Activated CD4-positive, alpha-beta memory T cell treated with anti-CD3 and anti-CD28 coated beads for 36 hours (primary cell): Measurements from ENCODE around the gene ADAMTS8. TPM values are rescaled to one million over a fixed set of nuclear protein-coding genes. Genes with fewer than 3 reads are reported as not detected.

Source experiments
- CTCF ChIA-PET: fragments of 350-600 bp; sonication (Branson Sonifier 250); formaldehyde crosslinking; loops from one replicate; lab custom pipeline; 2021; ENCODE audit warnings: antibody characterized with exemption, inconsistent platforms; lab: Charles Lee
- POLR2A ChIA-PET: fragments of 350-600 bp; sonication (Branson Sonifier 250); formaldehyde crosslinking; loops from one replicate; lab custom pipeline; 2021; ENCODE audit warnings: antibody characterized with exemption; lab: Charles Lee
- DNase-seq: peaks from one replicate; pipeline ENCODE4 v3.0.0-alpha.2; 2020
- H3K27ac Mint-ChIP-seq: one replicate; pipeline ENCODE4 v1.8.0; 2021; ENCODE audit warnings: mixed read lengths
- H3K27me3 Mint-ChIP-seq: one replicate; pipeline ENCODE4 v1.8.0; 2021; ENCODE audit warnings: mixed read lengths
- H3K36me3 Mint-ChIP-seq: one replicate; pipeline ENCODE4 v1.8.0; 2021; ENCODE audit warnings: mixed read lengths
- H3K4me1 Mint-ChIP-seq: one replicate; pipeline ENCODE4 v1.8.0; 2021; ENCODE audit warnings: low read depth, mixed read lengths
- H3K4me3 Mint-ChIP-seq: one replicate; pipeline ENCODE4 v1.8.0; 2021; ENCODE audit warnings: mild to moderate bottlenecking, mixed read lengths
- H3K9me3 Mint-ChIP-seq: one replicate; pipeline ENCODE4 v1.8.0; 2021; ENCODE audit warnings: mixed read lengths
- intact Hi-C: fragments of 100-400 bp; cut with micrococcal nuclease; formaldehyde crosslinking; loops from one replicate; pipeline ENCODE4 v1.15.1; 2023
- total RNA-seq, 2 experiments: library from RNA; stranded (reverse); gene quantifications; one replicate each; pipeline ENCODE4 v1.2.3, GENCODE V29; 2021

The ADAMTS8 gene
- total RNA-seq, 2 experiments from 2014 or later = not detected

GRCh38 chr11:130421697-130422096, 6.7 kb downstream of the ADAMTS8 start:
- intact Hi-C loops = no loop called here
- H3K27me3 Mint-ChIP-seq = peaks cover 31% of the 10 kb centered on the region
- DNase-seq = no peak
- H3K9me3 Mint-ChIP-seq = no peaks in the 10 kb centered on the region
- no peak overlapping the region for H3K27ac Mint-ChIP-seq
- POLR2A ChIA-PET = no interaction called here
- H3K4me3 Mint-ChIP-seq = no peak overlapping the region
- CTCF ChIA-PET = no interaction called here
- no peaks in the 10 kb centered on the region for H3K4me1 Mint-ChIP-seq
- H3K36me3 Mint-ChIP-seq = no peaks in the 10 kb centered on the region

GRCh38 chr11:130421199-130421585, 7.2 kb downstream of the ADAMTS8 start:
- intact Hi-C loops = no loop called here
- H3K27ac Mint-ChIP-seq = no peak overlapping the region
- CTCF ChIA-PET = interaction anchor here (0.6 kb wide), 1 partner anchor 11 kb away, joined by 3 read pairs; no protein-coding TSS in a partner anchor
- H3K9me3 Mint-ChIP-seq = no peaks in the 10 kb centered on the region
- POLR2A ChIA-PET = no interaction called here
- H3K27me3 Mint-ChIP-seq = peaks cover 30% of the 10 kb centered on the region
- no peak for DNase-seq
- no peaks in the 10 kb centered on the region for H3K36me3 Mint-ChIP-seq
- no peaks in the 10 kb centered on the region for H3K4me1 Mint-ChIP-seq
- no peak overlapping the region for H3K4me3 Mint-ChIP-seq

DNA sequence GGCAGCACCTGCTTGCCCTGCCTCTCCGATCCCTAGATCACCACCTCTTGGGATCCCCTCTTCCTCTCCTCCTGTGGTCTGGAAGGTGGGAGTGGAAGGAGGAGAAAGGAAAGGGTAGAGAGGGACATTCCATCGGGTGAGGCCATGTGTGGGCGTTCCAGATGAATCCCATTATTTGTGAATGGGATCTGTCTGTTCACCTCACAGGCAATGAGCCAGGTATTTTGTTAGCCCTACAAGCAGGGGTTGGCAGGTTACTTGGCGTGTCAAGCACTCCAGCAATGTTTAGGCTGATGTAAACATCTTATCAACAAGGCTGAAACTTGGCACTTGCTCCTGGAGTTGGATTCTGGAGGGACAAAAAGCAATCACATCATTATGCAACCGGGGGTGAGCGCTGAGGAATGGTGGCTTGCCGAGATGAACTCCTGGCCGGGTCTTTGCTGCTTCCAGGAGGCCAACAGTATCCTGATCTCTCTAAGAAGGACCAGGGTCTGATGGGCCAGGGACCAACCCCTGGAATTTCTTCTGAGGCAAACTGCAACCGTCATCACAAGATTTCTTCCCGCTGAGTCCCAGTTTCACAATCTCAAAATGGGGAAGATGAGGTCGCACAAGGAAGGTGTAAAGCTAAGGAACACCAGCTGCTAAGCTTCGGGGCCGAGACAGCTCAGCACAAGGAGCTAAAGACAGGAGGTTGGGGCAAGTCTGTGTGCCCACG, 7.8 kb downstream of the ADAMTS8 start:
- H3K9me3 Mint-ChIP-seq = no peaks in the 10 kb centered on the region
- no peak for DNase-seq
- H3K27ac Mint-ChIP-seq = no peak overlapping the region
- peaks cover 29% of the 10 kb centered on the region for H3K27me3 Mint-ChIP-seq
- ChIA-PET POLR2A (no interaction called here), CTCF (interaction anchor here (0.6 kb wide), 1 partner anchor 12 kb away, joined by 3 read pairs; no protein-coding TSS in a partner anchor)
- no peaks in the 10 kb centered on the region for H3K36me3 Mint-ChIP-seq
- intact Hi-C loops = no loop called here
- H3K4me3 Mint-ChIP-seq = no peak overlapping the region
- H3K4me1 Mint-ChIP-seq = no peaks in the 10 kb centered on the region

DNA sequence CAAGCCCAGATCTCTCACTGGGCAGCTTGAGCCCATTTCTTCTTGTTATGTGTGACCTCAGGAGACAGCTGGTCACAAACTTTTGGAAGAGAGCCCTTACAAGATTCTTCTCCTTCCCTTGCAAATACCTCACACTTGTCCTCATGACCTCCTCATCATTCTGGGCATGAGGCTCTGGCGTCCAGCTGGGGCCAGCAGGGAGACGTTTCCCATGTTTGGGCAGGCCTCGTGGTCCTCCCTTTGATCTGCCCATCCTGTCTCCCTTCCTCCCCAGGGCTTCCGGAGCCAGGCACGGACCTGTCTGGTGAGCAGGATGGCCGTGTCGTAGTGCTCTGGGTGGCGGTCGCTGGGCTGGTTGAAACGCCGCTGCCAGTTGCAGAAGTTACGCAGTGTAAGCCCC, 9.7 kb downstream of the ADAMTS8 start:
- H3K4me1 Mint-ChIP-seq = no peaks in the 10 kb centered on the region
- no peaks in the 10 kb centered on the region for H3K36me3 Mint-ChIP-seq
- intact Hi-C loops = no loop called here
- H3K9me3 Mint-ChIP-seq = no peaks in the 10 kb centered on the region
- ChIA-PET POLR2A (no interaction called here), CTCF (interaction anchor here (1.4 kb wide), 1 partner anchor 443 kb away, joined by 3 read pairs; no protein-coding TSS in a partner anchor)
- H3K27me3 Mint-ChIP-seq = peaks cover 24% of the 10 kb centered on the region
- H3K27ac Mint-ChIP-seq = no peak overlapping the region
- DNase-seq = no peak
- H3K4me3 Mint-ChIP-seq = no peak overlapping the region

DNA sequence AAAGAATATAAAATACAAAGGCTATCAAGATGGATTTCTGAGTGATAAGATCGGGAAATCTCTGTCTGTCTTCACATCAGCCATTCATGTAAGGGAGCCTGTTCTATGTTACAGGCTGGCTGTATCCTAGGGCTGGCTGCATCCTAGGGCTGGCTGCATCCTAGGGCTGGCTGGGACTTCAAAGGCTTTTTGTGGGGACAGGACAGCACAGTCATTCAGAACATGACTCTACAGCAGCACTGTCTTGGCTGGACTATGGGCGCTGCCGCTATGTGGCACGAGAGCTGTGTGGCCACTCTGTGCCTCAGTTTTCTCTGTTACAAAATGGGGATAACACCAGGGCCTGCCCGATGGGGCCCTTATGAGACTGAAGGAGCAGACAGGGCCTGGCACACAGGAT, 10.2 kb downstream of the ADAMTS8 start:
- Mint-ChIP-seq H3K27ac (no peak overlapping the region), H3K36me3 (no peaks in the 10 kb centered on the region), H3K27me3 (peaks cover 24% of the 10 kb centered on the region), H3K9me3 (no peaks in the 10 kb centered on the region), H3K4me1 (no peaks in the 10 kb centered on the region), H3K4me3 (no peak overlapping the region)
- intact Hi-C loops = no loop called here
- POLR2A ChIA-PET = no interaction called here
- no peak for DNase-seq
- CTCF ChIA-PET = interaction anchor here (1.3 to 1.5 kb wide), 3 partner anchors 13 to 444 kb away, joined by 3 to 4 read pairs (median 3); no protein-coding TSS in a partner anchor

DNA sequence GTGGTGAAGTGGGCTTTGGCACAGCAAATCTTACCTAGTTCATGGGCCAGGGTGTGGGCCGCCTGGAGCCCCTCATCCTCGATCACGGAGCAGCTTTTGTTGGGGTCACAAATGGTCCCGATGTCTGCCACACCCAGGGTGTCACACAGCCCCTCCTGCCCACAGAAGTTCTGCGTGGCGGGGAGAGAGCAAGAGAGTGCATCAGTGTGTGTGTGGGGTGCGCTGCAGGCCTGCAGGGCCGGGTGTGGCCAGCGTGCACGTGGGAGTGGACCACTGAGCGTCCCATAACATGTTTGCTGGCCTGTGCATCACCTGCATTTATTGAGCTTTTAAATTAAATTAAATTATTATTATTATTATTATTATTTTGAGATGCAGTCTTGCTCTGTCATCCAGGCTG, 11.5 kb downstream of the ADAMTS8 start:
- Mint-ChIP-seq H3K27me3 (peaks cover 24% of the 10 kb centered on the region), H3K36me3 (no peaks in the 10 kb centered on the region), H3K9me3 (no peaks in the 10 kb centered on the region), H3K4me3 (no peak overlapping the region), H3K4me1 (no peaks in the 10 kb centered on the region), H3K27ac (no peak overlapping the region)
- DNase-seq = no peak
- CTCF ChIA-PET = interaction anchor here (0.6 to 1.5 kb wide), 4 partner anchors 15 to 507 kb away, joined by 3 to 4 read pairs (median 4); no protein-coding TSS in a partner anchor
- intact Hi-C loops = no loop called here
- POLR2A ChIA-PET = no interaction called here

DNA sequence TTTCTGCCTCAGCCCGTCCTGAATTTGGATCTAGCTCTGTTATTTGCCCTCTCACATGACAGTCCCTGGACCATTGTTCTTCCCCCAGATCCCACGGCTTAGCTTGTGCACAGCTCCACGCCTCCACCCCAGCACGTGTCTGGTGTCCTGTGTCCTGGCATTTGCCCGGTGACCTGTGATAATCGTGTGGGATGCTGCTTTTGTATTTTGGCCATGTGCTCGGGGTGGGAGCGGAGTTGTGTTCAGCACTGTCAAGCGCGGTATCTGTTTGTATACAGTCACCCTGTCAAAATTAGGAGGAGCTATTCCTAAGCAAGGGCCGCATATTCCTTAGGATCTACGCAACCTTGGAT, 11.9 kb downstream of the ADAMTS8 start:
- intact Hi-C loops = no loop called here
- H3K27ac Mint-ChIP-seq = no peak overlapping the region
- POLR2A ChIA-PET = no interaction called here
- peaks cover 27% of the 10 kb centered on the region for H3K27me3 Mint-ChIP-seq
- H3K4me3 Mint-ChIP-seq = no peak overlapping the region
- H3K36me3 Mint-ChIP-seq = no peaks in the 10 kb centered on the region
- H3K4me1 Mint-ChIP-seq = no peaks in the 10 kb centered on the region
- no peaks in the 10 kb centered on the region for H3K9me3 Mint-ChIP-seq
- no peak for DNase-seq
- CTCF ChIA-PET = interaction anchor here (1.4 kb wide), 1 partner anchor 16 kb away, joined by 4 read pairs; no protein-coding TSS in a partner anchor

DNA sequence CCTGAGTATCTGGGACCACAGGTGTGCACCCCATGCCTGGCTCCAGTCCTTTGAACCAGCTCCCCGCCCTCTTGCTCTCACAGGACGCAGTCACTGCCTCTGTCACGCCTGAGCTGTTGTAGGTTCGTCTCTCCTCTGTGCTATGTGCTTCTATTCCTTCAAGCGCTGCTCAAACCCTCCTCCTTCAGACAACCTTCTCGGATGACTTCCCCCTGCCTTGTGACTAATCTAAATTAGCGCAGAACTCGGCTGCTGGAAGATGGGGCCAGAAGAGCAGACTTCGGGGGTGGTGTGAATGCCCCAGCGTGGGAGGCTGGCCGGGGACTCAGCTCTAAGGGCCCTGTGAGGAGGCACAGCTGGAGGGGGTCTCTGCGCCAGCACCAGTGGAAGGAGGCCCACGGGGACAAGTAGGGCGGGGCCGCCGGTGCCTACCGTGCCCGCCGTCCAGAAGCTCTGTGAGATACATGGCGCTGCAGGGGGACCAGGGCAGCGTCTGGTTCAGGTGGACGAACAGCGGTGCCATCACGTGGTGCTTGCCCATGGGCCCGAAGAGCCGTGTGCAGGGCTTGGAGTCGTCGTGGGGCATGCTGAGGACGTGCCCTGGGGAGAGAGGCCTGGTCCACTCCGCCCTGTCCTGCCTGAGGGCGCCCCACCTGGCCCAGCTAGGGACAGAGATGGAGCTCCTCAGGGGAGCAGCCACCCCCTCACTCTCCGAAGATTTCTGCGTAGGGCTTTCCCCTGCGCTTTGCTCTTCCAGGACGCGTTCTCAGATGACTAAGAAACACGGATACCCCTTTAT, 12.5 kb downstream of the ADAMTS8 start:
- no peak for DNase-seq
- Mint-ChIP-seq H3K4me1 (no peaks in the 10 kb centered on the region), H3K36me3 (no peaks in the 10 kb centered on the region), H3K4me3 (no peak overlapping the region), H3K27ac (no peak overlapping the region), H3K9me3 (no peaks in the 10 kb centered on the region), H3K27me3 (peaks cover 27% of the 10 kb centered on the region)
- ChIA-PET POLR2A (no interaction called here), CTCF (interaction anchor here (1.4 kb wide), 1 partner anchor 17 kb away, joined by 4 read pairs; no protein-coding TSS in a partner anchor)
- intact Hi-C loops = no loop called here

- no peaks in the 10 kb centered on the region for H3K9me3 Mint-ChIP-seq
- POLR2A ChIA-PET = no interaction called here
- intact Hi-C loops = no loop called here
Measured at GRCh38 chr11:130414107-130415080, 14.0 kb downstream of the ADAMTS8 start.

GRCh38 chr11:130413405-130414106, 14.9 kb downstream of the ADAMTS8 start:
- ChIA-PET CTCF (no interaction called here), POLR2A (no interaction called here)
- peak; percentile 32 for DNase-seq
- intact Hi-C loops = no loop called here
- H3K27ac Mint-ChIP-seq = no peak overlapping the region
- H3K4me3 Mint-ChIP-seq = no peak overlapping the region
- H3K4me1 Mint-ChIP-seq = no peaks in the 10 kb centered on the region
- no peaks in the 10 kb centered on the region for H3K9me3 Mint-ChIP-seq
- H3K27me3 Mint-ChIP-seq = peaks cover 23% of the 10 kb centered on the region
- H3K36me3 Mint-ChIP-seq = no peaks in the 10 kb centered on the region

More at GRCh38 chr11:130414107-130415080, 14.0 kb downstream of the ADAMTS8 start:
- Mint-ChIP-seq H3K4me1 (no peaks in the 10 kb centered on the region), H3K36me3 (no peaks in the 10 kb centered on the region), H3K27ac (no peak overlapping the region), H3K27me3 (peaks cover 23% of the 10 kb centered on the region), H3K4me3 (no peak overlapping the region)
- no peak for DNase-seq
- CTCF ChIA-PET = no interaction called here

GRCh38 chr11:130411223-130411622, 17.2 kb downstream of the ADAMTS8 start:
- no peaks in the 10 kb centered on the region for H3K36me3 Mint-ChIP-seq
- no peak overlapping the region for H3K4me3 Mint-ChIP-seq
- intact Hi-C loops = no loop called here
- peaks cover 16% of the 10 kb centered on the region for H3K27me3 Mint-ChIP-seq
- CTCF ChIA-PET = no interaction called here
- H3K4me1 Mint-ChIP-seq = no peaks in the 10 kb centered on the region
- POLR2A ChIA-PET = no interaction called here
- no peak overlapping the region for H3K27ac Mint-ChIP-seq
- DNase-seq = no peak
- H3K9me3 Mint-ChIP-seq = no peaks in the 10 kb centered on the region
